ENCODE measurements around the gene KLHL29. TPM values are rescaled to one million over a fixed set of nuclear protein-coding genes. Genes with fewer than 3 reads are reported as not detected.
A peak's percentile ranks its signal among the peaks of the same experiment; 100 is the strongest.

Gene KLHL29
- 20.1 TPM for polyA plus RNA-seq (2012; ENCODE audit: insufficient read length, low read depth)

DNA sequence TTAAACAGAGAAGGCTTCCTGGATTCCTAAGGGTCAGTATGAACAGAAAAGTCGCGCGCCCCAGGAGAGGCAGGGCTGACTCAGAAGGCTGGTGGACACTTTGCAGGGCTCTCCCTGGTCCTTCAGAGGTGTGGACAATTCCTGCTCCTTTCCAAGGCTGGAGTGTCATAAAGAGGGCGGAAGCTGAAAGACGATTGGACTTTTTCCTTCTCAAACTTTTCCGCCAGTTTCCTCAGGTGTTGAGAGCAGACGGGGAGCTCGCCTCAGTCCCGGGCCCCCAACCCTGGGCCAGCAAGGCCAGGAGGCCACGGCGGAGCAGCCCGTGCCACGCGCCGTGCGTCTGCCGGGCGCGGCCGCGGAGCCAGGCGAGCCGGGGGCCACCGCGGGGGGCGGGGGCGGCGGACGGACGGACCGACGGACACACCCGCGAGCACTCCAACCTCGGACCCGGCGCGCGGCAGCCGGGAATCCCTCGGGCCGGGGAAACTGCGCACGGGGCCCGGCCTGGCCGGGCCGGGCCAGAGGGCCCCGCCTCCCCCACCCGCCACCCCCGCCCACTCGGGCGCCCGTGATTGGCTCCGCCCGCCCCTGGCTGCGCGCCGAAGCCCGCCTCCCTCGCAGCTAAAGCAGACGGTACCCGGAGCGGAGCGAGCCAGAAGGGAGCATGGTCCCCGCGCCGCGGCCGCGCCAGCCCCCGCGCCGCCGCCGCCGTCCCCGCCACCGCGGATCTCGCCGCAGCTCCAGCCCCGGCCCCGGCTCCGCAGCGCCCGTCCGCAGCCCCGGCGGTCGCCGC is at the start of gene KLHL29:
Gene KLHL29 (plus strand): TSS at position 629 of the 793 bp plus-strand sequence. CDS start 177,018 bp downstream, outside the sequence.
- TF ChIP-seq POLR2AphosphoS5 (IDR thresholded peaks at IDR 0.05; ENCODE audit: low read depth, low read length) (0 out of 2 replicates have a peak, but pooled peaks have one; percentile 46), FOXP2 (optimal IDR thresholded peaks at IDR 0.05; ENCODE audit: borderline replicate concordance, extremely low read depth, extremely low read length, insufficient read depth) (no peak), TAF1 (IDR thresholded peaks at IDR 0.05; ENCODE audit: borderline replicate concordance, insufficient read depth, low read length) (peak; percentile 73; the same call in 1 of the 2 replicates)

DNA sequence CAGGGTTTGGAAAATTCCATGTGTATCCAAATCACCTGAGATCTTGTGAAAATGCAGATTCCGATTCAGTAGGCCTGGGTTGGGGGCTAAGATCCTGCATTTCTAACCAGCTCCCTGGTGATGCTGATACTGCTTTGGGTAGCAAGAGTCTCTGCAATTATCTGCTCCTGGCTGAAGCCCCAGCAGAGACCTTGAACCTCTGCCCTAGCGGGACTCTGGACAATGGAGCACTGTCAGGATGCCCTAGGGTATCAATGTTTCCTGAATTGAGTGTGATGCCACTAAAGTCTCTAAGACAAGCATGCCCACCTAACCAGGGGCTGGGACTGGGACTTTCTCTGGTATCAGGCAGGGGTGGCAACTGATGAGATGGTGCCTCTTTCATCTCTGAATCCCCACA is 49.4 kb upstream of the KLHL29 start:
- no peak for TF ChIP-seq SIN3A (IDR thresholded peaks at IDR 0.05; ENCODE audit: borderline replicate concordance, insufficient read depth, low read length)

DNA sequence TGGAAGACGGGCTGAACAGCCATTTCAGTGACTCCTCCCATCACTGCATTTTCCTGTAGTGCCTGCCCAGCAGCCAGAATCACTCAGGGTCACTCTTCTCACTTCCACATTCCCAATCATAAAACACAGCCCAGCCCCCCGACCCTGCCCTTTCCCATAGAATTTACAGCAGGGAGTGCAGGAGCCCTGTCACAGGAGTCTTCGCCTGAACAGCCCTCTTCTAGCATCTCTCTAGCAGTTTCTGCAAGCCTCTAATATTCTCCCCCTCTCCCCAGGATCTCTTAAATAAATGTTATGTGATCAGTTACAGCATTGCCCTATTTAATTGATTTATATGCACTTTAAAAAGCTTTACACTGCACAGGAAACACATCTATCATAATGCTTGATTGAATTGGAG is 42.9 kb upstream of the KLHL29 start:
- TF ChIP-seq TAF1 (IDR thresholded peaks at IDR 0.05; ENCODE audit: borderline replicate concordance, insufficient read depth, low read length) (no peak), POLR2AphosphoS5 (IDR thresholded peaks at IDR 0.05; ENCODE audit: low read depth, low read length) (no peak), REST (IDR thresholded peaks at IDR 0.05; ENCODE audit: insufficient read depth in 1 of 2, low read depth in 2 of 2, low read length in 2 of 2) (no peak), SIN3A (IDR thresholded peaks at IDR 0.05; ENCODE audit: borderline replicate concordance, insufficient read depth, low read length) (no peak), FOXP2 (optimal IDR thresholded peaks at IDR 0.05; ENCODE audit: borderline replicate concordance, extremely low read depth, extremely low read length, insufficient read depth) (no peak)

DNA sequence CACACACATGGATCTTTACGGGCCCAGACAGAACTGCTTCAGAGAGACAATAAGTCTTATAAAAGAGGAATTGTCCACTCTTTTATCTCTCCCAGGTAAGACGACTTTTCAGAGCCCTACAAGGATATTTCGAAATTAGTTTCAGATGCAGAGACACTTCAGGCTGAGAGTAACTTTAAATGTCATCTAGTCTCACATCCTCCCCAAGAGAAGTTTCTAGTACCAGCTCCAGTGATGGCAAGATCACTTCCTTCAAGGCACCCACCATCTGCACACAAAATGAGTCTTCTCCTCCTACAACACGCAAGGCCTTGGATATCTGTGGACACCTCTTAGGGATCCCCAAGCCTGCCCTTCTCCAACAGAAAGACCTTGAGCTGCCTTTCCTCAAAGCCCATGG is 39.0 kb upstream of the KLHL29 start:
- TF ChIP-seq FOXP2 (optimal IDR thresholded peaks at IDR 0.05; ENCODE audit: borderline replicate concordance, extremely low read depth, extremely low read length, insufficient read depth) (no peak), REST (IDR thresholded peaks at IDR 0.05; ENCODE audit: insufficient read depth in 1 of 2, low read depth in 2 of 2, low read length in 2 of 2) (no peak), SIN3A (IDR thresholded peaks at IDR 0.05; ENCODE audit: borderline replicate concordance, insufficient read depth, low read length) (no peak)

GRCh38 chr2:23346781-23347180 is 38.2 kb upstream of the KLHL29 start:
- TF ChIP-seq FOXP2 (optimal IDR thresholded peaks at IDR 0.05; ENCODE audit: borderline replicate concordance, extremely low read depth, extremely low read length, insufficient read depth): no peak
- no peak for TF ChIP-seq TAF1 (IDR thresholded peaks at IDR 0.05; ENCODE audit: borderline replicate concordance, insufficient read depth, low read length)
- TF ChIP-seq SIN3A (IDR thresholded peaks at IDR 0.05; ENCODE audit: borderline replicate concordance, insufficient read depth, low read length): no peak
- TF ChIP-seq REST (IDR thresholded peaks at IDR 0.05; ENCODE audit: insufficient read depth in 1 of 2, low read depth in 2 of 2, low read length in 2 of 2): no peak
- TF ChIP-seq POLR2AphosphoS5 (IDR thresholded peaks at IDR 0.05; ENCODE audit: low read depth, low read length): no peak

GRCh38 chr2:23347471-23348092 is 37.4 kb upstream of the KLHL29 start:
- no peak for TF ChIP-seq SIN3A (IDR thresholded peaks at IDR 0.05; ENCODE audit: borderline replicate concordance, insufficient read depth, low read length)
- TF ChIP-seq TAF1 (IDR thresholded peaks at IDR 0.05; ENCODE audit: borderline replicate concordance, insufficient read depth, low read length): no peak
- no peak for TF ChIP-seq POLR2AphosphoS5 (IDR thresholded peaks at IDR 0.05; ENCODE audit: low read depth, low read length)
- no peak for TF ChIP-seq FOXP2 (optimal IDR thresholded peaks at IDR 0.05; ENCODE audit: borderline replicate concordance, extremely low read depth, extremely low read length, insufficient read depth)
- no peak for TF ChIP-seq REST (IDR thresholded peaks at IDR 0.05; ENCODE audit: insufficient read depth in 1 of 2, low read depth in 2 of 2, low read length in 2 of 2)
